HEK293 (cell line): ENCODE measurements around the gene TARDBP.

ENCODE experiments used
- ZNF138 ChIP-seq: fragments of 450-650 bp; formaldehyde crosslinking; IDR thresholded peaks from 2 replicates; pipeline ENCODE4 v1.5.1; 2016; ENCODE audit warnings: missing biosample characterization, missing genetic modification characterization, borderline replicate concordance
- ZNF221 ChIP-seq: fragments of 450-650 bp; formaldehyde crosslinking; IDR thresholded peaks from 2 replicates; pipeline ENCODE4 v1.5.1; 2017; ENCODE audit warnings: missing biosample characterization, missing genetic modification characterization, borderline replicate concordance
- ZNF549 ChIP-seq: fragments of 450-650 bp; IDR thresholded peaks from 2 replicates; pipeline ENCODE4 v1.5.1; 2018; ENCODE audit warnings: missing biosample characterization, missing genetic modification characterization, mild to moderate bottlenecking, inconsistent platforms, moderate library complexity
- ZNF555 ChIP-seq: fragments of 450-650 bp; formaldehyde crosslinking; conservative IDR thresholded peaks from 2 replicates; pipeline ENCODE4 v1.5.1; 2017; ENCODE audit warnings: missing biosample characterization, mild to moderate bottlenecking, missing genetic modification characterization, inconsistent platforms
- ZNF76 ChIP-seq: fragments of 450-650 bp; formaldehyde crosslinking; IDR thresholded peaks from 2 replicates; pipeline ENCODE4; 2016; ENCODE audit warnings: low read depth, missing biosample characterization, missing genetic modification characterization, borderline replicate concordance
- ZNF785 ChIP-seq: fragments of 450-650 bp; formaldehyde crosslinking; IDR thresholded peaks from 2 replicates; pipeline ENCODE4 v1.5.1; 2016; ENCODE audit warnings: missing biosample characterization, missing genetic modification characterization
- ZXDB ChIP-seq: fragments of 450-650 bp; formaldehyde crosslinking; IDR thresholded peaks from 2 replicates; pipeline ENCODE4 v1.5.1; 2016; ENCODE audit warnings: missing biosample characterization, missing genetic modification characterization
- TF ChIP-seq, protein P1 (sequence below): fragments of 450-650 bp; formaldehyde crosslinking; IDR thresholded peaks from 2 replicates; pipeline ENCODE4 v1.5.1; 2016; ENCODE audit warnings: missing biosample characterization, missing genetic modification characterization
- TF ChIP-seq, protein P2 (sequence below): fragments of 450-650 bp; formaldehyde crosslinking; IDR thresholded peaks from 2 replicates; pipeline ENCODE4 v1.5.1; 2016; ENCODE audit warnings: missing biosample characterization, missing genetic modification characterization
- TF ChIP-seq, protein P3 (sequence below): fragments of 450-650 bp; formaldehyde crosslinking; IDR thresholded peaks from 2 replicates; pipeline ENCODE4 v1.5.1; 2016; ENCODE audit warnings: missing biosample characterization, missing genetic modification characterization

- no peak for TF ChIP-seq ZNF138 (tag by site-specific recombination)
- no peak for TF ChIP-seq ZNF785 (tag by site-specific recombination)
- TF ChIP-seq, protein P1, sequence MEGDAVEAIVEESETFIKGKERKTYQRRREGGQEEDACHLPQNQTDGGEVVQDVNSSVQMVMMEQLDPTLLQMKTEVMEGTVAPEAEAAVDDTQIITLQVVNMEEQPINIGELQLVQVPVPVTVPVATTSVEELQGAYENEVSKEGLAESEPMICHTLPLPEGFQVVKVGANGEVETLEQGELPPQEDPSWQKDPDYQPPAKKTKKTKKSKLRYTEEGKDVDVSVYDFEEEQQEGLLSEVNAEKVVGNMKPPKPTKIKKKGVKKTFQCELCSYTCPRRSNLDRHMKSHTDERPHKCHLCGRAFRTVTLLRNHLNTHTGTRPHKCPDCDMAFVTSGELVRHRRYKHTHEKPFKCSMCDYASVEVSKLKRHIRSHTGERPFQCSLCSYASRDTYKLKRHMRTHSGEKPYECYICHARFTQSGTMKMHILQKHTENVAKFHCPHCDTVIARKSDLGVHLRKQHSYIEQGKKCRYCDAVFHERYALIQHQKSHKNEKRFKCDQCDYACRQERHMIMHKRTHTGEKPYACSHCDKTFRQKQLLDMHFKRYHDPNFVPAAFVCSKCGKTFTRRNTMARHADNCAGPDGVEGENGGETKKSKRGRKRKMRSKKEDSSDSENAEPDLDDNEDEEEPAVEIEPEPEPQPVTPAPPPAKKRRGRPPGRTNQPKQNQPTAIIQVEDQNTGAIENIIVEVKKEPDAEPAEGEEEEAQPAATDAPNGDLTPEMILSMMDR = no peak
- no peak for TF ChIP-seq ZNF221 (tag by site-specific recombination)
- TF ChIP-seq, protein P2, sequence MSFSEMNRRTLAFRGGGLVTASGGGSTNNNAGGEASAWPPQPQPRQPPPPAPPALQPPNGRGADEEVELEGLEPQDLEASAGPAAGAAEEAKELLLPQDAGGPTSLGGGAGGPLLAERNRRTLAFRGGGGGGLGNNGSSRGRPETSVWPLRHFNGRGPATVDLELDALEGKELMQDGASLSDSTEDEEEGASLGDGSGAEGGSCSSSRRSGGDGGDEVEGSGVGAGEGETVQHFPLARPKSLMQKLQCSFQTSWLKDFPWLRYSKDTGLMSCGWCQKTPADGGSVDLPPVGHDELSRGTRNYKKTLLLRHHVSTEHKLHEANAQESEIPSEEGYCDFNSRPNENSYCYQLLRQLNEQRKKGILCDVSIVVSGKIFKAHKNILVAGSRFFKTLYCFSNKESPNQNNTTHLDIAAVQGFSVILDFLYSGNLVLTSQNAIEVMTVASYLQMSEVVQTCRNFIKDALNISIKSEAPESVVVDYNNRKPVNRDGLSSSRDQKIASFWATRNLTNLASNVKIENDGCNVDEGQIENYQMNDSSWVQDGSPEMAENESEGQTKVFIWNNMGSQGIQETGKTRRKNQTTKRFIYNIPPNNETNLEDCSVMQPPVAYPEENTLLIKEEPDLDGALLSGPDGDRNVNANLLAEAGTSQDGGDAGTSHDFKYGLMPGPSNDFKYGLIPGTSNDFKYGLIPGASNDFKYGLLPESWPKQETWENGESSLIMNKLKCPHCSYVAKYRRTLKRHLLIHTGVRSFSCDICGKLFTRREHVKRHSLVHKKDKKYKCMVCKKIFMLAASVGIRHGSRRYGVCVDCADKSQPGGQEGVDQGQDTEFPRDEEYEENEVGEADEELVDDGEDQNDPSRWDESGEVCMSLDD (tag by site-specific recombination) = no peak
- TF ChIP-seq ZNF76 (tag by site-specific recombination) = no peak
- TF ChIP-seq ZNF555 (tag by site-specific recombination) = no peak
- TF ChIP-seq, protein P3, sequence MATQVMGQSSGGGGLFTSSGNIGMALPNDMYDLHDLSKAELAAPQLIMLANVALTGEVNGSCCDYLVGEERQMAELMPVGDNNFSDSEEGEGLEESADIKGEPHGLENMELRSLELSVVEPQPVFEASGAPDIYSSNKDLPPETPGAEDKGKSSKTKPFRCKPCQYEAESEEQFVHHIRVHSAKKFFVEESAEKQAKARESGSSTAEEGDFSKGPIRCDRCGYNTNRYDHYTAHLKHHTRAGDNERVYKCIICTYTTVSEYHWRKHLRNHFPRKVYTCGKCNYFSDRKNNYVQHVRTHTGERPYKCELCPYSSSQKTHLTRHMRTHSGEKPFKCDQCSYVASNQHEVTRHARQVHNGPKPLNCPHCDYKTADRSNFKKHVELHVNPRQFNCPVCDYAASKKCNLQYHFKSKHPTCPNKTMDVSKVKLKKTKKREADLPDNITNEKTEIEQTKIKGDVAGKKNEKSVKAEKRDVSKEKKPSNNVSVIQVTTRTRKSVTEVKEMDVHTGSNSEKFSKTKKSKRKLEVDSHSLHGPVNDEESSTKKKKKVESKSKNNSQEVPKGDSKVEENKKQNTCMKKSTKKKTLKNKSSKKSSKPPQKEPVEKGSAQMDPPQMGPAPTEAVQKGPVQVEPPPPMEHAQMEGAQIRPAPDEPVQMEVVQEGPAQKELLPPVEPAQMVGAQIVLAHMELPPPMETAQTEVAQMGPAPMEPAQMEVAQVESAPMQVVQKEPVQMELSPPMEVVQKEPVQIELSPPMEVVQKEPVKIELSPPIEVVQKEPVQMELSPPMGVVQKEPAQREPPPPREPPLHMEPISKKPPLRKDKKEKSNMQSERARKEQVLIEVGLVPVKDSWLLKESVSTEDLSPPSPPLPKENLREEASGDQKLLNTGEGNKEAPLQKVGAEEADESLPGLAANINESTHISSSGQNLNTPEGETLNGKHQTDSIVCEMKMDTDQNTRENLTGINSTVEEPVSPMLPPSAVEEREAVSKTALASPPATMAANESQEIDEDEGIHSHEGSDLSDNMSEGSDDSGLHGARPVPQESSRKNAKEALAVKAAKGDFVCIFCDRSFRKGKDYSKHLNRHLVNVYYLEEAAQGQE (tag by site-specific recombination) = no peak
- no peak for TF ChIP-seq ZXDB (tag by site-specific recombination)
- TF ChIP-seq ZNF549 (tag by site-specific recombination) = no peak
Measured at GRCh38 chr1:11028018-11028417, 15.6 kb downstream of the TARDBP start.
